GM21619 (cell line): ENCODE measurements around the gene ELMO1.

Experiments used
- ATAC-seq: cut with Tn5 transposase; IDR thresholded peaks from one replicate; pipeline ENCODE4 v1.9.1; 2021; ENCODE audit not compliant: unreplicated experiment

The ELMO1 gene

DNA sequence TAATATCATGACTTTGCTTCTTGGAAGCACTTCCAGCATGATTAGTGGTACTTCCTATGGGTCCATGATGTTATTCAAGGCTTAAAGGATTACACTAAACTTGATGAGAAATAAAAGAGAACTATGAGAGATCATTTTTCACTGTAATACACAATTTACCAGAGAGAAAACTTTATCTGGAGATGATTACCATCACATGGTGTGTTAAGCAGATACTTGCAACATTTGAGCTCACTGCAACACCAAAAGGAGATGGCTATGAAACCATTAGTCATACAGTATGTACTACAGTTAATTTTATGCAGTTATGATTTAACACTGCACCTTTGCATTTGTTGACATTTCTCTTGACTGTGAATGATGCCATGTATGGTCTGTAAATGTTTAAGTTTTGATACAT, 413.0 kb downstream of the ELMO1 start:
- ATAC-seq, result no peak

DNA sequence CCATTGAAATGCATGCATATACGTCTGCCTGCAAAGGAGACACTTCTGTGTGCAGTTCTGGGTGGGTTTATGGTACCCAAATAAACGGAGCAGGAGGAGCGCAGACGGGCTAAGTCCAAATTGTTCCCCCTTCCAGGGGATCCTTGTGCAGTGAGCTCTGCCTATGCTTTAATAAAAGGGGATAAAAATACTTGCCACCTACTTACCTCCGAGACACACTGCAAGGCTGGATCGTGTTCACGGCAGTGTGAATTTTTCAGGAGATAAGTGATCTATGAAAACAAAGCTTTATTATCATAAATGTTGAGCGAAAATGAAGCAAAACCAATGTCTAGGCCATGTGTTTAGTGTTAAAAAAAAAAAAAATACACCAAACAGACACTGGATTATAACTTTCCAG, 415.5 kb downstream of the ELMO1 start:
- ATAC-seq, result no peak

DNA sequence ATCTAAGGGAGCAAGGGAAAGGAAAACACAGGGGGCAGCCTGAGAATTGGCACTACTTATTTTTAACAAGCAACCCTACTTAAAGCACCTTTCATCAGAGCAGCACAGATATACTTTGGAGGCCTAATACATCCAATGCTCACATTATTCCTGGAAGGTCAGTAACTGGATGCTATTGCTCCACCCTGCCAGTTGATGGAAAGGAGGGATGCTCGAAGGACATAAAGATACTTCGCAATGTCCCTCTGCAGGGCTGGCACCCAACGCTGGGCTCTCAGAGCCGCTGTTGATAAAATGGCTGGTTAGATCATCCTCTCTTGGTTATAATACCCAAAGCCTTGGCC, 416.4 kb downstream of the ELMO1 start:
- ATAC-seq, result no peak

DNA sequence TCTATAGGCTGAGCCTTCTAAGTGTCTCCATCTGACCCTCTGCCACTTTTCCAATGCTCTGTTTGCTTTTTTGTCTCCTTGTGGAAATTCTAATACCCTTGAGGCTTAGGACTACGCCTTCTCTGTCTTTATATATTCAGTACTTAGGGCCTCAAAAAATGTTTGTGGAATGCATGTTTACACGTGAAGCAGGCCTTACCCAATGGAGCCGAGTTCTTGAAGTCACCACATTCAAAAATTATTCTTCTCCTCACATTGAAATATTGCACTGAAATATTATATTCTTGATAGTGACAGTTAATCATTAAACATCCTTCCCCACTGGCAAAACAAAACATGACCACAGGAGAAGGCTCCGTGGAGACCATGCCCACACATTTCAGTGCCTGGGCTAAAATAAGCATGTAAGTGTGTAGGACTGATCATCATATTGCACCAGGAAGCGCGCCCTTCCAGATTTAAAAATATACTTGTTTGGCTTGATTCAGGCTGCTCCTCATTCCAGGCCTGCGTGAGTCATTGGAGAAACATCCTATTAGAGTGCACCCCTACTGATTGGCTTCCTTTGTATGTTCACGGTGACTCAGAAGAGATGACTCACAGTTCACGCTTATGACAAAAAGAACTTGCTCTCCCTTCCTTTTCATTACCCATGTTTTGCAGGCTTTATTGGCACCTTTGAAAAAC, 416.9 kb downstream of the ELMO1 start:
- no peak for ATAC-seq

DNA sequence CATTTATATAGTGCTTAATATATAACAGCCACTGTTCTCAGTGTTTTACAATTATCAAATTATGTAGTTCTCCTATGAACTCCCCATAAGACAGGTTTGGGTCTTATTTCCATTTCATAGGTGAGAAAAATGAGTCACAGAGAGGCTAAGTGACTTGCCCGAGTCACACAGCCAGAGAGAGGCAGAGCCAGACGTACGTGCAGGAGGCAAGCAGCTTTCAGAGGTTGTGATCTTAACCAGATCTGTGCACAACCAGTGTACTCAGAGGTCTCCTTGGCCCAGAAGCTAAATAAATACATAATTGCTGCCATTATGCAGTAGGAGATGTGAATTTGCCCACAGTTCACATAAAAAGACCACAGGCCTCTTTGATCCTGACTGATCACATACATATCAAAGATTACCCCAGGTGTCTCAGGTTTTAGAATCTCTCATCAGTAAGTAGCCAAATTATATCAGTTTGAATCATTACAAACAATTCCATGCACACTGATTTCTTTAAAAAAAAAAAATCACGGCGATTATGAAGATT, 419.7 kb downstream of the ELMO1 start:
- ATAC-seq, result no peak

DNA sequence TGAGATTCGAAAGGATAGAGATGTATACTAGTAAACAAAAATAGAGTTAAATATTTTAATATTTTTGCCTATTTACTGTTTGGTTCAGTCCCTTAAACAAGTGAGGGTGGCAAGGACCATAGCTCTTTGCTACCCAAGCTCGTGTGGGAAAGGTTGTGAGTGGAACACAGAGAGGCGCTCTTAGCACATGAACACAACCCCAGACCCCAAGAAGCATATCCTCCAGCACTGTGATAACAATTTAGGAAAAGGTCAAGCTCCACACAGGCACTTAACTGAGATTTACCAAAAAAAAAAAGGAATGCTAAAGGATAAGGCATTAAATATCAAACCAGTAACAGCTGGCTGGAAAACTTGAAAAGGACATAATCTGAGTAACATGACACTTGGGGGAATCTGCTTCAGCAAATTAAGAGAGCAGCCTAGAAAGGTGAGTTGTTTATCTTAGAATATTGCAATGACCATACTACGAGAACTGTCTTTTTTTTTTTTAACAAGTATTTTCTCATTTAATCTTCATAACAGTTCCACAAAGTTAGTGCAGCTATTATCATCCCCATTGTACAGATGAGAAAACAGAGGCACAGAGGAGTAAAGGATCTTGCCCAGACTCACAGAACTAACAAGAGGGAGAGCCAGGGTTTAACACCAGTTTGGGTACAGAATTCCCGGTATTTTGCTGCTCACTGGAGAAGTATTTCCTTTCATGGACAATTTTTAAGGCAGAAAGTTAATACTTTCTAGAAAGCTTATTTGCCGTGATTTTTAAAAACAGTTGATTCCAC, 420.9 kb downstream of the ELMO1 start:
- no peak for ATAC-seq

DNA sequence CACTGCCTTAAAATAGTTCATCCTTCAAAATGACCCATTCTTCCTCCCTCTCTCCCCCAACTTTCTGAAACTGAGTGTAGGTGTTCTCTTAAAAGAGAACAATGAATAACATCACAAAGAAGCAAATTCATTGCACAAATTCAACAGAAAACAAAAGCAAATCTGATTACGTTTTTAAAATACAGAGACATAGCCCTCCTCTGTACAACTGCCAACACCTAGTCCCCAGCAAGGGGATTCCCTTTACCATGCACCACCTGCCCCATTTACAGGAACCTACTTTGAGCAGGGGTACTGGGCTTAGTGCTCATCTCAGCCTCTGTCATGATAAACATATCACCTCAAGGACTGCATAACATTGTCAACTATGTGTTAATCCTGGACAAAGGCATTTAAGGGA, 421.6 kb downstream of the ELMO1 start:
- no peak for ATAC-seq

DNA sequence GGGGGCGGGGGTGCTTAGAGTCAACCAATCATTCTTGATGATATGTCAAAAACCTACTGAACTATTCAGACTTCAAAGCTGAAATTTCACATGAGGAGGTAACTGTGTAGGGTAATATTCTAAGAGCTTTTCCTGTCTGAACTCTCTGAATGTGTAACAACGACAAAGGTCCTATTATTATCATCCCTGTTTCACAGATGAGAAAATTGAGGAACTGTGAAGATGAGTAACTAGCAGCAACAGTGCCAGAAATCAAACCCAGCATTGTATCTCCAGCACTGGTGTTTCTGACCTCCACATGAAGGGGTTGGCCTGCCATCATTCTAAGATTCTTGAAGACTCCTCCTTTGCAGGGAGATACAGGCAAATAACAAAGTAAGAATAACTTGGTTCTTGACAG, 429.7 kb downstream of the ELMO1 start:
- peak; percentile 76 for ATAC-seq

DNA sequence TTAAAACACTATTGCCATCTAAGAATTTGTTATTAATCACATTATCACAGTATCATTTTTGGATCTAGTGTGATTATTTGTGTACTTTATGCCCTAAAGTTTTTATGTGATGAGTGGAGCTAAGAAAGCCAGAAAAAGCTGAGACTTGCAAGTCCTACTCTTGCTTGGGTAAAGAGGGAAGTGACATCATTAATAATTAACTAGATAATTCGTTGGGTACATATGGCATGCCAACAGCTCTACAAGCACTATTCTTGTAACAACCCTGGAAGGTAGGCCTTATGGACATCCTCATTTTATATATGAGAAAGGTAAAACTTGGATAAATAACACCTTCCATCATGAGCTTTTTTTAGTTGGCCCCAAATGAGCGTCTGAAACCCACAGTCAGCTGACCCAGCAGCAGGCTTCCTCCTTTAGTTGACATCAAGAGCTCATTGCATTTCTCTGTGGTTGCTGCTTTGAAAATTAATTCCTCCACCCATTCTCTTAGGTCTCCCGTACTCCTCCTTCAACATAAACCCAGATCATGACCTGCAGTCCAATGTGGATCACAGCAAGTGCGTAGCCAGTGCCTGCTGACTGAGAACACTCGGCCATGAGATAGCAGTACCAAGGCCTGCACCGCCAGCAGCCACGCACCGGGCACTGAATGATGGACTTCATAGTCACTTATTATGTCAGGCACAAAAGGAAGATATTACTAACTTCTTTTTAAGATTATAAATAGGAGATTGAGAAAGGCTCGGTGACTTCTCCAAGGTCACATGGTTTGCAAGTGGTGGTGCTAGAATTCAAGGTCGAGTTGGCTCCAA, 432.4 kb downstream of the ELMO1 start:
- ATAC-seq, result no peak

DNA sequence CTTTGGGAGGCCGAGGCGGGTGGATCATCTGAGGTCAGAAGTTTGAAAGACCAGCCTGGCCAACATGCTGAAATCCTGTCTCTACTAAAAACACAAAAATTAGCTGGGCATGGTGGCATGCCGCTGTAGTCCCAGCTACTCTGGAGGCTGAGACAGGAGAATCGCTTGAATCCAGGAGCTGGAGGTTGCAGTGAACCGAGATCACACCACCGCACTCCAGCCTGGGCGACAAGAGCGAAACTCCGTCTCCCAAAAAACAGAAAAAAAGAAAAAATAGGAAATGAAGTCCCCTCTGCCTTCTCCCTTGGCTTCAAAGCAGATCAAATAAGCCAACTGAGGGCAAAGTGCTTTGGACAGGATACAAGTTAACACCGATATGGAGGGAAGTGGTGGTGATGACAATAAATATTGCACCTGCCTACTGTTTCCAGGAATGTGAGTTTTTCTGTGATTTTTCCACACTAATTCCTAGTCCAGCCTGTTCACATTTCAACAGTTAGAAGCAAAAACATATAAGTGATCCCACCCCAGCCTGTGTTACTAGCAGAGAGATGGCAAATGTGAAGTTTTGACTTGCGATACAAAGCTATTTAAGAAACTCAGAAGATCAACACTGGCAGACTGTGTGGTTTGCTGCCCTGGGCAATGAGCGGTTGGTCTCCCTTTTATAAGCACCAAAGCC, 433.2 kb downstream of the ELMO1 start:
- ATAC-seq, result no peak

DNA sequence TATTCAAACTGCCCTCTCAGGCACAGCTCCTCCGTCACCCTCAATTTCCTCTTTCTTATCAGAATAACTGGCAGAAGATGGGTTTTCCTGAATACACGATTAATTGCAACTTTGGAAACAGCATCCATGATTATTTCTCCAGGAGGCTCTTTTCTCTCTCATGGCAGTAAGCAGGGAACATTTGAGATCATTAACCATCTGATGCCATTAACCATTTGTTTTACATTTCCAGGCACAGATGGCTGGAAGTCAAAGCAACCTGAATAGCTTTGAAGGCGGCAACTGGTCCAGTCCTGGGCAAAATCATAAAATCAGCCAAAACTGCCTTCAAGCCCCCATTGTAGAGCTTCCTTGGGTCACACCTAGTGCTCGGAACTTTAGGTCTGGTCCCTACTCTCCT, 434.9 kb downstream of the ELMO1 start:
- ATAC-seq, result no peak

DNA sequence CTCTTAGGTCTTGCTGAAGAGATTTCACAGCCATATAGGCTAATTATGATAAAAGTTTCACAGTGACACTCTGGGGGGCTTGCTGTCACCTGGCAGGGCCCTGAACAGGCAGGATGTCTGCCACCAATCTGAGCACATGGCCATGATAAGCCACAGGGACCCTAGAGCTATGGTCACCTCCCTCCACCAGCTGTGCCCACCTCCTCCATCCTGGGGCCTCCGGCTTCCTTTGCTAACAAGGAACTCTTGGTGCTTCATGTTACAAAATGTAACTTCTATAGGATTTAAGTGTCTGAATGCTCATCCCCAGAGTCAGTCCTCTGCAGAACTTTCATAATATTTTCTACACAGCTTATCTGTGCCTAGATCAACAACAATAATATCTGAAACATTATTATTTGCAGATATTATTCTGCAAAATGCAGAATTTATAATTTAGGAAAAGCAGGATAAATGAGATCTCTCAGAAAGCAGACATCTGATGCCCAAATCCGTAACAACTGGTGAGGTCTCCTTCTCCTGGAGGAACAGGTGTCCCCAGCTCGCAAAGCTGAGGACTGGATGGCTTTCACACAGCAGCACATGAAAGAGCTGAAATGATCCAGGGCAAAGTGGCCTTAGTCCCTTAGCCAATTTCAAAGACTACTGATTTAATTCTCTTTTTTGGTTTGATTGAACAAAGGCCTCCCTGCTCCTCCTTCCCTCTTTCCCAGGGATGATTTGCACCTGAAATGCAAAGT, 437.3 kb downstream of the ELMO1 start:
- ATAC-seq, result no peak

DNA sequence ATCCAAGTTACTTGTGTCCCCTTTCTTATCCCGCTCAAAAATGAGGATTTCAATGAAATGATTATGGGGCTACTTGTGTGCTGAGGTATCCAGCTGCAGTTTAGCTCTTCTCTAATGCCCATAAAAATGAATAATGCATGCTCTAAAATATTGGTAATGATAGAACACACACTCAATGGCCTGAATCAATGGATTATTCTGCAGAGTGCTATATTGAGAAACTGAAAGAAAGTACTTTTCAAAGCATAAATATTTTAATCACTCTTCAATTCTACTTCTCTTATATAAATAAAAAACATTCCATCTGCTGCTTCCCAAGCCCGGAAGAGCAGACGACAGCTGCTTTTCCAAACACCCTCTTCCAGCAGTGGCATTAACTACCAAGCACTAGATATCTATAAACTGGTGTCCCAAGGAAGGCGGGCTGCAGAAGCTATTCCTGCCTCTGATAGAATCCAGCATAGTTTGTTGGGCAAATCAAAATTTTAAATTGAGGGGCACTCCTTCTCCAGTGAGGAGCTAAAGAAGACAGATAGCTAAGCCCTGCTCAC, 439.5 kb downstream of the ELMO1 start:
- ATAC-seq, result no peak

DNA sequence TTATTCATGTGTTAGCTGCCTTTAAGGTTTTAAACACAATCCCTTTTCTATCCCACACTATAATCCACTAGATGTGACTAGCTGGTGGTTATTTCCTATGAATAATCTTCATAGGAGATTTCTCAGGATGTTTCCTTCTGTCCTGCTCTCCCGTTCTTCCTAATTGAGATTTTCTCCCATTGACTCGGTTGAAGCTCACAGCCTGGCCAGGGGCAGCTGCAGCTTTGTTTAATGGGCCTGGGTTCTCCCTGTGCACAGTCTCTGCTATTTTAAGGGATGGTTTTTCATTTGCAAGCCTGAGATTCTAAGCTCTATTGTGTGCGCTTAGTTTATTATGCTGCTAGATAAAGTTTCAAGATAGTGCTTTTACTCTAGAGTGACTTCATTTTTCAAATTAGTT, 441.0 kb downstream of the ELMO1 start:
- no peak for ATAC-seq

DNA sequence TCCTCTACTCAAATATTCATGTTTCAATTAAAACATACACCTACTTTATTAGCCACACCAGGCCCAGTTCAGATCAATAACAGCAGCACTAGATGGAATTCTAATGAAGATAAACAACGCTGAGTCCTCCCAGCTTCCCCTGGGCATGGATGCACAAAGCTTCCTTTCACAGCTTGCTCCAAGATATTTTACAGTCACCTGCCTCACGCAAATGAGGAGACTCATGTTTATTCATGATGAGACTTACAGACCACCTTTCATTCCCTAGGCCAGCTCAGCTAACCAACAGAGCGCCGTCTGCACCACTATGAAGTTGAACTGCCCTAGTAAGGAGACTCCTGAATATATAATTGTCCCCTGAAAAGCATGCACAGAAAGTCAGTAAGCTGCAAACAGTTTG, 441.4 kb downstream of the ELMO1 start:
- ATAC-seq, result no peak

DNA sequence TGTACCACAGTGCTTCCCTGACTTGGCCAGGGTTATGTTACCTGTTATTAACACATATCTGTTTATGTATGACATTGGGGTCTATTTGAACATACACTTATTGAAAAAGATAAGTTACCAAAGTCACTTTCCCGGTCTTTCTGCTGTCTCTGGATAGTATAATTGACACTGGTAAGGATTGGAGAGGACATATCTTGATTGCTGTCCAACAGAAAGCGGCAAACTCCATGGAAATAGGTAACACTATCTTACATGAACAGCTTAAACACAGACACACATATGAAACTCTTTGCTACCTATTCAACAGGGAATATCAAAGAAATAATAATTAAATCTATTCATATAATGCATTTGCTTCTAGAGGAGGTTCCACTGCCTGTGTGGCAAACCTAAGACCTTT, 441.9 kb downstream of the ELMO1 start:
- no peak for ATAC-seq

DNA sequence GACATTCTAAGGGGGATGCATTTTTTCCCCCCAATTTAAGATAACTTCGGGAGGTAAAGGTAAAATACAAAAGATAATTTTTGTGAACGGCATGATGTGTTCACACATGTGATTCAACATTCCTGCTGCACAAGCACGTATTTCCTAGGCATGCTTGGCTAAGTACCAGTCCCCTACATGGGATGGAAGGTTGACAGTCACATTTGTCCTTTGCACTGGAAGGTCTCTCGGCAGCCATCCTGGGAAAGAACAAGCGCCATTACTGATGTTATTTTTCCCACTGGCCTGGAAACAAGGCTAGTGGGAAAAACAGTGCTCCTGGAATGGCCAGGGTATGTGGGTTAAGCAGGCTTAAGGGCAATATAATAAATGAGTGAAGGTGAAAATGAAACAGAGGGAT, 448.2 kb downstream of the ELMO1 start:
- no peak for ATAC-seq

DNA sequence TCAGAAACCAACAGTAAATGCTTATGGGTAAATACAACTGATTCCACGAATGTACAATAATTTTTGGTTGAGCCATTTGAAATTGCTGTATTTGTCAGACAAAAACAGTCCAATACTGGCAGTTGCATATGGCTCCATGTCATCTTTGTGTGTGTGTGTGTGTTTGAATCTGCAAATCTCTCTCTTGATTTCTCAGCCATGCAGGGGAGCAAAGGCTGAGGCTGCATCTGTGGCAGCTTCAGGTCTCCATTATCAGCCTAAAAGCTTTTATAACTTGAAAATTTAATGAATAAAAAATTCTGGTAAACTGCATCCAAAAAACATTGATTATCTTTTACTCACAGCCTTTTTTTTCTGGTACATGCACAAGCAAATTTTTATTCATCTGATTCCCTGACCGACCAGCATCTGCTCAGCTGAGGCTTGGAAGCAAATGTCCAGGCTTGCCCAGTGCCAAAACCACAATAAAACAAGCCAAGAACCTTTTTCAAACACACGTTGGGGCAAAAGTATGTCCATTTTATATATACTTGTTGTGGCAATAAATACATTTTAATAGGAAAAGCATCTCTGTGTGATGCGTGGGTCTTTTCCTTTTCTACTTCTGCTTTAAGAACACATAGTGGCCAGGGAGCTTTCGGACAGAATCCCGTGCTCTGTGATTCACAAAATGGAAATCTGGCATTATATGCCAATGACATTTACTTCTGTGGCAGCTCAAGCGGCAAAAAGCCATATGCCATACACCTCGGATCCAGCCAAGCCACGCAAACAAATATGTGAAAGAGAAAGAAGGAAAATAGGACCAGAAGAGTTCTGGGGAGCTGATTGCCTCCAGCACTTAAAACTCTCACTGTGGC, 448.8 kb downstream of the ELMO1 start:
- no peak for ATAC-seq

DNA sequence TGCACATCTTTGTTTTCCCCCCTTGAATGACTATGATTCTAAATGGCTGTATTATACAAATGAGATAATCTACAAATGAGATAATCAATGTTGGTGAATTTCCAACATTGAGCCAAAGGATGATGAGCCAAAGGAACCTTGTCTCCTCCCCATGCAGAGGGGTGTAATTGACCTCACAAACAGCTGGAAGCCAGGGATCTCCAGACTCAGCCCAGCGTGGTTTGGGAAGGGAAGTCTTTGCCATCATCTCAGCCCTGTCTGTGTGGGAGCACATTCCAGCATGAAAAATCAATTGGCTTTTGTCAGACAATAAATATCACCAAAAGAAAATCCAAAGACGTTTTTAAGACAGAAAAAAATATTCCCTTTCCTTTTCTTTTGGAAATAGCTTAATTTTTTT, 452.9 kb downstream of the ELMO1 start:
- no peak for ATAC-seq
